Muscle of leg (tissue), 11 donors: ENCODE results near the gene GPD2. TPM values are rescaled to one million over a fixed set of nuclear protein-coding genes. Genes with fewer than 3 reads are reported as not detected.

ENCODE experiments used
- DNase-seq: peaks from one replicate; pipeline ENCODE4 v3.0.0; 2013
- H3K27ac ChIP-seq: one replicate; pipeline ENCODE4 v1.5.1; 2013; ENCODE audit warnings: mild to moderate bottlenecking, low read length, control low read depth
- H3K27me3 ChIP-seq: one replicate; pipeline ENCODE4 v1.6.1; 2013; ENCODE audit warnings: low read length; ENCODE audit not compliant: control insufficient read depth, insufficient read depth
- H3K36me3 ChIP-seq: one replicate; pipeline ENCODE4 v1.6.1; 2013; ENCODE audit warnings: low read length; ENCODE audit not compliant: control insufficient read depth, insufficient read depth
- H3K4me1 ChIP-seq: one replicate; pipeline ENCODE4 v1.6.1; 2013; ENCODE audit warnings: low read length; ENCODE audit not compliant: control insufficient read depth, insufficient read depth
- H3K4me3 ChIP-seq: one replicate; pipeline ENCODE4 v1.5.1; 2013; ENCODE audit warnings: low read length, control low read depth
- H3K9me3 ChIP-seq: replicated peaks from 2 replicates; pipeline ENCODE4 v1.6.1; 2013; ENCODE audit warnings: low read depth, low read length; ENCODE audit not compliant: control insufficient read depth
- WGBS: methylation state at CpG from one replicate; pipeline ENCODE4 v1.1.5; 2013; ENCODE audit warnings: missing lambda C conversion rate; ENCODE audit not compliant: insufficient coverage; 5-methylcytosine and 5-hydroxymethylcytosine counted together
- polyA plus RNA-seq, 8 donors: library from polyadenylated mRNA; unstranded; fragments of 120-200 nt; gene quantifications; one replicate each; pipeline versions ENCODE4 v1.2.1 to v1.2.3, GENCODE V29; 2013; ENCODE audit warnings: inconsistent platforms in 1 of 8, low replicate concordance in 1 of 8; ENCODE audit not compliant: insufficient read length in 8 of 8, insufficient read depth in 1 of 8
- total RNA-seq: library from RNA; stranded (reverse); fragments of 120-200 nt; gene quantifications from one replicate; pipeline ENCODE4 v1.2.4, GENCODE V29; 2013

Gene GPD2
- total and polyA plus RNA-seq, 9 donors, result 8.0 to 20.7 (median 11.2) TPM

DNA sequence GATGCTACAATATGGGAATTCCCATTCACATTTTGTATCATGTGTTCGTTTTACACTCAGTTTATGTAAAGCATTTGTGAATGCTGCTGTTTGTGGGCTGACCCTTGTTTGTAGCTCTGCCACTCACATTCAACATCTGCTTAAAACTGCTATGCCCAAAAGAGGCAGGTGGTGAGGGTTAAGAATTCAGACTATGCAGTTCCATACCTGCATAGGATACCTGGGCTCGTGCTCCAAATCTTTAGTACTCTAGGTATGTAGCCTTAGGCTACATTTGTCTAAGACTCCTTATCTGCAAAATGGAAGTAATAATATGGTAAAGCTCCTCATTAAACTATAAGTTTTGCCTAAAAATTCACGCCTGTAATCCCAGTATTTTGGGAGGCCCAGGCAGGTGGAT, 199.5 kb downstream of the GPD2 start:
- 33% methylated on average over 1 of the region's 3 CpGs for WGBS
- no peaks in the 10 kb centered on the region for H3K36me3 ChIP-seq
- no peaks in the 10 kb centered on the region for H3K4me1 ChIP-seq

More for the DNA sequence above, 199.5 kb downstream of the GPD2 start:
- Histone ChIP-seq H3K4me3 (no peak overlapping the region), H3K27ac (no peak overlapping the region), H3K27me3 (no peaks in the 10 kb centered on the region), H3K9me3 (no peaks in the 10 kb centered on the region)
- DNase-seq, result no peak

Other genes starting within 250 kb of the GPD2 start
- gene NR4A2, start 103.7 kb upstream of the GPD2 start, total RNA-seq, result 1.0 TPM
- 1 to 10 TPM; 1.4 to 4.3 (median 1.9) TPM for gene NR4A2, start 103.7 kb upstream of the GPD2 start, polyA plus RNA-seq